ENCODE measurements around the gene HECA. TPM values are rescaled to one million over a fixed set of nuclear protein-coding genes. Genes with fewer than 3 reads are reported as not detected.

The HECA gene
- total and polyA plus RNA-seq, 10 of the 15 experiments (the other 5 are each of a cell fraction or from before 2014, with no cell fraction given): 0.52 to 7.2 (median 2.7) TPM

DNA sequence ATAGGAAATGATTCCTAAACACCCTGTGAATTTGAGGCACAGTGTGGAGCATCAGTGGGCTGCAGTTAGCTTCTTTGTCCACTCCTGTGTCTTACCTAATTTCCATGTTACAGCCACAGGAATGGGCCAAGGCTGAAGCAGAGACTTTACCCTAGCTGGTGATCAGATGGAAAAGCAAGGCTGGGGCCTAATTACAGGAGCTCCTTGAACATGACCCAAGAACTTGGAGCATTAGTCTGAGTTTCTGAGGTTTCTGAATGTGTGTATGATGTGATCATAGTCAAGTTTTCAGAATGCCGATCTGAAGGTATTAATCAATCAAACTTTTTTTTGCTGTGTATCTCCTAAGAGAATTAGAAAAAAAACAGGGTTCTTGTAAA, 18.0 kb downstream of the HECA start:
- Histone ChIP-seq H3K79me2 (ENCODE audit: control insufficient read depth, insufficient read depth, low read length) (no peaks in the 10 kb centered on the region), H3K36me3 (ENCODE audit: control insufficient read depth in 2 of 2, insufficient read depth in 2 of 2, low read length in 1 of 2) (no peaks in the 10 kb centered on the region), H3K4me3 (no peak overlapping the region), H3K27me3 (replicated peaks in 1 of 2; ENCODE audit: control insufficient read depth in 2 of 2, insufficient read depth in 2 of 2, low read length in 1 of 2) (no peaks in the 10 kb centered on the region), H3K4me1 (ENCODE audit: control insufficient read depth, insufficient read depth, low read length) (no peaks in the 10 kb centered on the region), H3K4me2 (ENCODE audit: control insufficient read depth, insufficient read depth) (no peak overlapping the region), H3K27ac (ENCODE audit: control insufficient read depth, insufficient read depth) (no peak overlapping the region), H4K20me1 (ENCODE audit: control insufficient read depth, insufficient read depth) (no peaks in the 10 kb centered on the region), H3K9me3 (replicated peaks; ENCODE audit: control insufficient read depth, insufficient read depth, low read length) (no peaks in the 10 kb centered on the region), H2AFZ (ENCODE audit: control insufficient read depth, low read depth, low read length) (no peak overlapping the region), H3K9ac (ENCODE audit: control insufficient read depth, insufficient read depth, low read length) (no peak overlapping the region)
- TF ChIP-seq SMAD5 (IDR thresholded peaks at IDR 0.05; ENCODE audit: low read depth) (no peak), HDGF (IDR thresholded peaks at IDR 0.05) (no peak), KAT2A (conservative IDR thresholded peaks at IDR 0.05; ENCODE audit: control insufficient read depth, low read depth, low read length) (no peak), BRCA1 (IDR thresholded peaks at IDR 0.05; ENCODE audit: low read depth, low read length) (no peak), SREBF2 (IDR thresholded peaks at IDR 0.05; ENCODE audit: low read length) (no peak), POLR2AphosphoS2 (IDR thresholded peaks at IDR 0.05; ENCODE audit: low read depth, low read length) (no peak), CREB1 (IDR thresholded peaks at IDR 0.05; ENCODE audit: low read depth) (no peak), ATF7 (IDR thresholded peaks at IDR 0.05; ENCODE audit: low read depth) (no peak), RFX5 (IDR thresholded peaks at IDR 0.05; ENCODE audit: low read depth, low read length) (no peak), IKZF1 (conservative IDR thresholded peaks at IDR 0.05) (no peak)
- TF ChIP-seq, protein P1, sequence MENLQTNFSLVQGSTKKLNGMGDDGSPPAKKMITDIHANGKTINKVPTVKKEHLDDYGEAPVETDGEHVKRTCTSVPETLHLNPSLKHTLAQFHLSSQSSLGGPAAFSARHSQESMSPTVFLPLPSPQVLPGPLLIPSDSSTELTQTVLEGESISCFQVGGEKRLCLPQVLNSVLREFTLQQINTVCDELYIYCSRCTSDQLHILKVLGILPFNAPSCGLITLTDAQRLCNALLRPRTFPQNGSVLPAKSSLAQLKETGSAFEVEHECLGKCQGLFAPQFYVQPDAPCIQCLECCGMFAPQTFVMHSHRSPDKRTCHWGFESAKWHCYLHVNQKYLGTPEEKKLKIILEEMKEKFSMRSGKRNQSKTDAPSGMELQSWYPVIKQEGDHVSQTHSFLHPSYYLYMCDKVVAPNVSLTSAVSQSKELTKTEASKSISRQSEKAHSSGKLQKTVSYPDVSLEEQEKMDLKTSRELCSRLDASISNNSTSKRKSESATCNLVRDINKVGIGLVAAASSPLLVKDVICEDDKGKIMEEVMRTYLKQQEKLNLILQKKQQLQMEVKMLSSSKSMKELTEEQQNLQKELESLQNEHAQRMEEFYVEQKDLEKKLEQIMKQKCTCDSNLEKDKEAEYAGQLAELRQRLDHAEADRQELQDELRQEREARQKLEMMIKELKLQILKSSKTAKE (IDR thresholded peaks at IDR 0.05; ENCODE audit: low read depth, poor library complexity, severe bottlenecking): no peak
- TF ChIP-seq, protein P2, sequence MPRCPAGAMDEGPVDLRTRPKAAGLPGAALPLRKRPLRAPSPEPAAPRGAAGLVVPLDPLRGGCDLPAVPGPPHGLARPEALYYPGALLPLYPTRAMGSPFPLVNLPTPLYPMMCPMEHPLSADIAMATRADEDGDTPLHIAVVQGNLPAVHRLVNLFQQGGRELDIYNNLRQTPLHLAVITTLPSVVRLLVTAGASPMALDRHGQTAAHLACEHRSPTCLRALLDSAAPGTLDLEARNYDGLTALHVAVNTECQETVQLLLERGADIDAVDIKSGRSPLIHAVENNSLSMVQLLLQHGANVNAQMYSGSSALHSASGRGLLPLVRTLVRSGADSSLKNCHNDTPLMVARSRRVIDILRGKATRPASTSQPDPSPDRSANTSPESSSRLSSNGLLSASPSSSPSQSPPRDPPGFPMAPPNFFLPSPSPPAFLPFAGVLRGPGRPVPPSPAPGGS (IDR thresholded peaks at IDR 0.05; ENCODE audit: borderline replicate concordance, insufficient read depth, low read depth, low read length, poor library complexity, severe bottlenecking): no peak
- TF ChIP-seq, protein P3, sequence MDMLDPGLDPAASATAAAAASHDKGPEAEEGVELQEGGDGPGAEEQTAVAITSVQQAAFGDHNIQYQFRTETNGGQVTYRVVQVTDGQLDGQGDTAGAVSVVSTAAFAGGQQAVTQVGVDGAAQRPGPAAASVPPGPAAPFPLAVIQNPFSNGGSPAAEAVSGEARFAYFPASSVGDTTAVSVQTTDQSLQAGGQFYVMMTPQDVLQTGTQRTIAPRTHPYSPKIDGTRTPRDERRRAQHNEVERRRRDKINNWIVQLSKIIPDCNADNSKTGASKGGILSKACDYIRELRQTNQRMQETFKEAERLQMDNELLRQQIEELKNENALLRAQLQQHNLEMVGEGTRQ (IDR thresholded peaks at IDR 0.05; ENCODE audit: borderline replicate concordance, low read depth, low read length): no peak
- in situ Hi-C loops (cut with MboI): no loop called here
- ChIA-PET CTCF (interaction anchor here (0.8 kb wide), 1 partner anchor 184 kb away, joined by 3 read pairs; no protein-coding TSS in a partner anchor), RAD21 (ENCODE audit: unreplicated experiment) (no interaction called here), POLR2A (interaction anchor here (0.7 kb wide), 1 partner anchor 15 kb away, joined by 4 read pairs; no protein-coding TSS in a partner anchor), SMC1A (ENCODE audit: uncharacterized antibody, unreplicated experiment) (interaction anchor here (0.7 to 2.1 kb wide), 4 partner anchors 9 to 65 kb away, joined by 3 to 9 read pairs (median 4); no protein-coding TSS in a partner anchor)
- DNase-seq (ENCODE audit: low read depth, low spot score) (no peak), ATAC-seq (no peak), FAIRE-seq (no peak)
- 92% methylated on average over 1 of the region's 1 CpG for WGBS (ENCODE audit: insufficient coverage, insufficient replicate concordance, low lambda C conversion rate, missing lambda C conversion rate)
- BruUV-seq (replicated peaks): no TSS peak
- intact Hi-C loops (cut with micrococcal nuclease; ENCODE audit: unreplicated experiment): no loop called here
